ENCODE results near the gene CHST12.

DNA sequence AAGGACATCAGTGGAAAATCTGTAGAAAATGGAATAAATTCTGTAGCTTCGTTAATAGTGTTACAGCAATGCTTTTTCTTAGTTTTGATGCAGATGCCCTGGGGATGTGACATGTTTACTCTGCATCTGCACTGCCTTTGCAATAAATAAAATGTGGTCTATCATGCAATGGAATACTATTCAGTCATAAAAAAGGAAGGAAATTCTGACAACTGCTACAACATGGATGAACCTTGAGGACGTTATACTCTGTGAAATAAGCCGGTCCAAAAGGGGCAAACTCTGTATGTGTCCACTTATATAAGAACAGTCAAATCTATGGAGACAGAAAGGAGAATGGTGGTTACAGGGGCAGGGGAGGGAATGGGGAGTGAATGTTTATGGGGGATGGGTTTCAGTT lies 59.3 kb downstream of the CHST12 start:
- TF ChIP-seq, protein P1, sequence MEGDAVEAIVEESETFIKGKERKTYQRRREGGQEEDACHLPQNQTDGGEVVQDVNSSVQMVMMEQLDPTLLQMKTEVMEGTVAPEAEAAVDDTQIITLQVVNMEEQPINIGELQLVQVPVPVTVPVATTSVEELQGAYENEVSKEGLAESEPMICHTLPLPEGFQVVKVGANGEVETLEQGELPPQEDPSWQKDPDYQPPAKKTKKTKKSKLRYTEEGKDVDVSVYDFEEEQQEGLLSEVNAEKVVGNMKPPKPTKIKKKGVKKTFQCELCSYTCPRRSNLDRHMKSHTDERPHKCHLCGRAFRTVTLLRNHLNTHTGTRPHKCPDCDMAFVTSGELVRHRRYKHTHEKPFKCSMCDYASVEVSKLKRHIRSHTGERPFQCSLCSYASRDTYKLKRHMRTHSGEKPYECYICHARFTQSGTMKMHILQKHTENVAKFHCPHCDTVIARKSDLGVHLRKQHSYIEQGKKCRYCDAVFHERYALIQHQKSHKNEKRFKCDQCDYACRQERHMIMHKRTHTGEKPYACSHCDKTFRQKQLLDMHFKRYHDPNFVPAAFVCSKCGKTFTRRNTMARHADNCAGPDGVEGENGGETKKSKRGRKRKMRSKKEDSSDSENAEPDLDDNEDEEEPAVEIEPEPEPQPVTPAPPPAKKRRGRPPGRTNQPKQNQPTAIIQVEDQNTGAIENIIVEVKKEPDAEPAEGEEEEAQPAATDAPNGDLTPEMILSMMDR (IDR thresholded peaks at IDR 0.05) = no peak
- TF ChIP-seq POLR2A (IDR thresholded peaks at IDR 0.05) = no peak
- TF ChIP-seq EP300 (IDR thresholded peaks at IDR 0.05) = no peak
